Endothelial cell of hepatic sinusoid (primary cell): ENCODE data around the gene LHX1.

Experiments
- in situ Hi-C: cut with HindIII; loops from 2 replicates; pipeline ENCODE4 v1.10.0; 2017; ENCODE audit warnings: low sequenced_read_pairs

LHX1 gene

GRCh38 chr17:36921095-36921851 lies 16.0 kb upstream of the LHX1 start:
- in situ Hi-C loops, result no loop called here

GRCh38 chr17:36922175-36922574 lies 15.1 kb upstream of the LHX1 start:
- in situ Hi-C loops, result no loop called here

GRCh38 chr17:36923814-36924221 lies 13.5 kb upstream of the LHX1 start:
- in situ Hi-C loops, result no loop called here

- in situ Hi-C loops, result no loop called here
Measured at GRCh38 chr17:36926226-36926625, 11.0 kb upstream of the LHX1 start.

- in situ Hi-C loops, result no loop called here
Measured at GRCh38 chr17:36926701-36927100, 10.6 kb upstream of the LHX1 start.

GRCh38 chr17:36928471-36929345 lies 8.6 kb upstream of the LHX1 start:
- in situ Hi-C loops, result no loop called here

- in situ Hi-C loops, result loop anchor here (10.0 kb wide), 1 partner anchor 45 kb away; no protein-coding TSS in a partner anchor
Measured at GRCh38 chr17:36929851-36930582, 7.3 kb upstream of the LHX1 start.

GRCh38 chr17:36930583-36930900 lies 6.7 kb upstream of the LHX1 start:
- in situ Hi-C loops, result loop anchor here (10.0 kb wide), 1 partner anchor 46 kb away; no protein-coding TSS in a partner anchor

- in situ Hi-C loops, result loop anchor here (10.0 kb wide), 1 partner anchor 46 kb away; no protein-coding TSS in a partner anchor
Measured at GRCh38 chr17:36931096-36931696, 6.1 kb upstream of the LHX1 start.

GRCh38 chr17:36931697-36932382 lies 5.4 kb upstream of the LHX1 start:
- in situ Hi-C loops, result loop anchor here (10.0 kb wide), 1 partner anchor 47 kb away; no protein-coding TSS in a partner anchor

GRCh38 chr17:36932383-36932693 lies 4.9 kb upstream of the LHX1 start:
- in situ Hi-C loops, result loop anchor here (10.0 kb wide), 1 partner anchor 48 kb away; no protein-coding TSS in a partner anchor

- in situ Hi-C loops, result loop anchor here (10.0 kb wide), 1 partner anchor 48 kb away; no protein-coding TSS in a partner anchor
Measured at GRCh38 chr17:36932694-36933511, 4.4 kb upstream of the LHX1 start.

GRCh38 chr17:36933512-36934143 lies 3.6 kb upstream of the LHX1 start:
- in situ Hi-C loops, result loop anchor here (10.0 kb wide), 1 partner anchor 49 kb away; no protein-coding TSS in a partner anchor

- in situ Hi-C loops, result loop anchor here (10.0 kb wide), 1 partner anchor 49 kb away; no protein-coding TSS in a partner anchor
Measured at GRCh38 chr17:36934144-36934691, 3.1 kb upstream of the LHX1 start.

- in situ Hi-C loops, result loop anchor here (5.0 to 10.0 kb wide), 2 partner anchors 50 to 73 kb away; no protein-coding TSS in a partner anchor
Measured at GRCh38 chr17:36934692-36935630, 2.3 kb upstream of the LHX1 start.

- in situ Hi-C loops, result loop anchor here (5.0 to 10.0 kb wide), 2 partner anchors 51 to 74 kb away; no protein-coding TSS in a partner anchor
Measured at GRCh38 chr17:36935671-36936454, 1.4 kb upstream of the LHX1 start.
